ENCODE measurements around the gene GDPD3.

GDPD3 gene

GRCh38 chr16:30078744-30079143, 34.6 kb downstream of the GDPD3 start:
- no peak for DNase-seq (ENCODE audit: low read depth, low spot score)

GRCh38 chr16:30077656-30078055, 35.7 kb downstream of the GDPD3 start:
- no peak for DNase-seq (ENCODE audit: low read depth, low spot score)

DNA sequence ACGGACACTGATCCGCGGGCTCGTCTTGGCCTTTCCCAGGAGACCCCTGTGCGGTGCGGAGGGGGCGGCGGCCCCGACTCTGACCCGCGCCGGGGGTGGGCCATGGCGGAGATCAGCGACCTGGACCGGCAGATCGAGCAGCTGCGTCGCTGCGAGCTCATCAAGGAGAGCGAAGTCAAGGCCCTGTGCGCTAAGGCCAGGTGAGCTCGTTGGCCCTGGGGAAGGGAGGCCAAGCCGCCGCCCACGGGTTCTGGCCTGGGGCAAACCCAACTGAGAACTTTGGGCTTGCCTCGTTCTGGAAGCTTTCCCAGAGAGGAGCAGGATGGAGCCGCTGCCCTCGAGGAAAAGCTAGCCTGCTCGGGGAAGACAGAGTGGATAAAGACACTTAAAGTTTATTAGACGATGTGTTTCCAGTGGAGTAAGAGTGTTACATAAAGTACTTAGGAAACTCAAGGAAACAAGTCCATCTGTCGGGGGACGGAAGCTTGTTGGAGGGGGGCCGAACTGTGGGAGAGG, 37.0 kb downstream of the GDPD3 start:
- no peak for DNase-seq (ENCODE audit: low read depth, low spot score)

DNA sequence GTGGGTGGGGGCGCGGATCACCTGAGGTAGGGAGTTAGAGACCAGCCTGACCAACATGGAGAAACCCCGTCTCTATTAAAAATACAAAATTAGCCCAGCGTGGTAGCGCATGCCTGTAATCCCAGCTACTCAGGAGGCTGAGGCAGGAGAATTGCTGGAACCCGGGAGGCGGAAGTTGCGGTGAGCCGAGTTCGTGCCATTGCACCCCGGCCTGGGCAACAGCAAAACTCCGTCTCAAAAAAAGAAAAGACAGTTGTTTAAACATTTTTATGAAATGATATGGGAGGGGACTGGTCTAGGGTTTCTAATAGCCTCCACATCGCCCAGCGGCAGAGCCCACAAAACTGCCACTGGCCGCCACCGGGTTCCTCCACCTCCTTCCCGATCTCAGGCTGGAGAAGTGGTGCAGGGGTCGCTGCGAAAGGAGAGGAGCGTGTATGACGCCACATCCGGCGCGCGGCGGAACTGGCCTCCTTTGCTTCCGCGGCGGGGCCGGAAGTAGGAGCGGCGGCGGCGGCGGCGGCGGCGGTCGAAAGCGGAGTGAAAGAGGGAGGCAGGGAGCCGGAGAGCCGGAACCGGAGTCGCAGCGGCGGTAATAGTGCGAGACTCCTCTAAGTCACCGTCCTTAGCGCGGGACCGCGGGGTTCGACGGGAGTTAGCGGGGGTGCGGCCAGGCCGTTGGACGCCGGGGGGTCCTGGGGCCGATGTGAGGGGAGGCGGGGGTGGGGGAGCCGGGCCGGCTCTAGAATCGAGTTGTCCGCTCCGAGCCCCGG, 37.6 kb downstream of the GDPD3 start, which contains the start of gene PPP4C:
PPP4C (plus strand) TSS at position 492 of the 773 bp plus-strand sequence. CDS start 384 bp downstream, outside the sequence.
- peak; percentile 93 for DNase-seq (ENCODE audit: low read depth, low spot score)

DNA sequence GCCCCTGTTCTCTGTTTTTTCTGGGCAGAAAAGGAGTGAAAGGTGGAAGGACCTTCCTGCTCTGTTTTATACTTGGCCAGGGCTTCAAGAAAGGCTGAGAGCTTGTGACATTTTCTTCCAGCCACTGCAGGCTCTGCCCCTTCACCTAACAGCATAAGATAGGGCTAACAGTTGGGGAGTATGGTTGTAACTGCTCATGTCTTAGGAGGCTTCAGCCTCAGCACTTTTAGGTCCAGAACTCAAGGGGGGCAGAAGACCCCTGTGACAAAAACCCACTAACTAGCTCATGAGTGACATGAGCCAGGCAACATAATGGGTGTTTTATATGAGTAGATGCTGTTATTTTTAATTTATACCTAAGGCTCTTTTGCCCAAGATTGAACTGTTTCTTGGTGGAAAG, 42.8 kb downstream of the GDPD3 start:
- DNase-seq (ENCODE audit: low read depth, low spot score) = no peak

- DNase-seq (ENCODE audit: low read depth, low spot score) = peak; percentile 52
These were observed 43.5 kb downstream of the GDPD3 start for GRCh38 chr16:30069611-30070462.

- DNase-seq (ENCODE audit: low read depth, low spot score) = no peak
These were observed 44.4 kb downstream of the GDPD3 start for GRCh38 chr16:30068750-30069610.

GRCh38 chr16:30068333-30068732, 45.0 kb downstream of the GDPD3 start:
- DNase-seq (ENCODE audit: low read depth, low spot score) = no peak

DNA sequence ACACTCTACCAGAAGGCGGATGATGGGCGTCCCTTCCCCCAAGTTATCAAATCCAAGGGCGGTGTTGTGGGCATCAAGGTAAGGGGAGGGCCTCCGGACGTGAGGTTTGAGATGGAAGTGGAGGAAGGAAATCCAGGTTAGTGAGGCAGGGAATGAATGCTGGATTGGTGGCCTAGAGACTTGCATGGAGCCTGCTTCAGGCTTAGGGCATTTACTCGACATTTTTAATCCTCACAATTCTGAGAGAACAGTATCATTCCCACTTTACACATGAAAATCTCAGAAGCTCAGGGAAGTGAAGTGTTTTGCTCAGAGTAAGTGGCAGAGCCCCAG, 45.8 kb downstream of the GDPD3 start:
- DNase-seq (ENCODE audit: low read depth, low spot score) = no peak

DNA sequence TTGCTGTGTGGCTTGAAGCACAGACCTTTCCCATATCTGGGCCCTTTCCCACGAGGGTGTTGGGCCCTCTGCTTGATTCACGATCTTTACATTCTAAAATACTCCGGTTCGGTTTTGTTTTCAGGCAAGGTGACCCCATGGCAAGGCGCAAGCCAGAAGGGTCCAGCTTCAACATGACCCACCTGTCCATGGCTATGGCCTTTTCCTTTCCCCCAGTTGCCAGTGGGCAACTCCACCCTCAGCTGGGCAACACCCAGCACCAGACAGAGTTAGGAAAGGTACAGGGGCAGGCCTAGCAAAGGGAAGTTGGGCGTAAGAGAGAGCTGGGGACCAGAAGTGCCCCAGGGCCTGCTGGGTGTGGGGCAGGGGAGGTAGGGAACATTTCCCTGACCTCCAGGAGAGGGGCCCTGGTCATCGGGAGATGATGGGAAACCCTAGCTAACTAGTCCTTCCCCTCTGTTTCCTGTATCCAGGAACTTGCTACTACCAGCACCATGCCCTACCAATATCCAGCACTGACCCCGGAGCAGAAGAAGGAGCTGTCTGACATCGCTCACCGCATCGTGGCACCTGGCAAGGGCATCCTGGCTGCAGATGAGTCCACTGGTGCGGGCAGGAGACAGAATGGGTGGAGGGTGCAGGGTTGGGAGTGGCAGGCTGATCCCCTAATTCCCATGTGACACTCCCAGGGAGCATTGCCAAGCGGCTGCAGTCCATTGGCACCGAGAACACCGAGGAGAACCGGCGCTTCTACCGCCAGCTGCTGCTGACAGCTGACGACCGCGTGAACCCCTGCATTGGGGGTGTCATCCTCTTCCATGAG, 46.4 kb downstream of the GDPD3 start:
- DNase-seq (ENCODE audit: low read depth, low spot score) = no peak

DNA sequence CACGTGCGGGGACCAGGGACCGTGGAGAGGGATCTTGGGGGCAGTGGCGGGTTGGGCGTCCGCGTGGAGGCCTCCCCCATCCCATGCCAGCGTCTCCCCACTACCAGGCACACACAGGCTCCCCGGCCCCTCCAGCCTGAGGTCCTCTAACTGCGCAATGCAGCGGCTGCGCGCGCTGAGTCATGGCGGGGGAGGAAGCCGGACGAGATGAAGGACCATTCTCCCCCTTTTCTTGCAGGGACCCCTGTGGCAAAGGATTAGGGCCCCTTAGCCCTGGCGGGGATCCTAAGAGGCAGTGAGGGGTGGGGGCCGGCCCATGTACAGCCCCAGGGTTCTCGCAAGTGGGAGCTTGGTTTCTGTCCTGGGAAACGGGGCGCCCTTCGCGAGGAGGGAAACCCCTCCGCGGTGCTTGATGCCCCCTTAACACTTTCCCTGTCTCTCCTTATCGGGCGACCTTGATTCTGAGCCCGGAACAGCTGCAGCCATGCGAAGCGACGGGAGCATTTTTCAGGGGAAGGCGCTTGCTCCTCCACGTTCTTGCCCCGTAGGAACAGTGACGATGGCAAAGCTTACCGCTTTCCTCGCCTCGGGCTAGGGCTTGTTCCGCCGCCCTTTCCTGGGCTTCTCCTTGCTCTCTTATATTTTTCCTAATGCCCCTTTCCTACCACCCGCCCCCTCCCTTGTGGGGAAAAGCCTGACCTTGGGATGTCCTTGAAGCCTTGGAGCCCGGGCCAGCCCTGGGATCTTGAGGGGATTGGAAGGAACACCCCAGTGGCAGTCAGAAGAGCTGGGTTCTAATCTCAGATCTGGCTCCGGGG, 47.2 kb downstream of the GDPD3 start:
- DNase-seq (ENCODE audit: low read depth, low spot score) = no peak

GRCh38 chr16:30065102-30065942, 48.0 kb downstream of the GDPD3 start, which contains the start of gene ALDOA:
ALDOA (plus strand) TSS chr16:30065760; CDS start chr16:30066898, 1,138 bp downstream.
- DNase-seq (ENCODE audit: low read depth, low spot score) = peak; percentile 98

DNA sequence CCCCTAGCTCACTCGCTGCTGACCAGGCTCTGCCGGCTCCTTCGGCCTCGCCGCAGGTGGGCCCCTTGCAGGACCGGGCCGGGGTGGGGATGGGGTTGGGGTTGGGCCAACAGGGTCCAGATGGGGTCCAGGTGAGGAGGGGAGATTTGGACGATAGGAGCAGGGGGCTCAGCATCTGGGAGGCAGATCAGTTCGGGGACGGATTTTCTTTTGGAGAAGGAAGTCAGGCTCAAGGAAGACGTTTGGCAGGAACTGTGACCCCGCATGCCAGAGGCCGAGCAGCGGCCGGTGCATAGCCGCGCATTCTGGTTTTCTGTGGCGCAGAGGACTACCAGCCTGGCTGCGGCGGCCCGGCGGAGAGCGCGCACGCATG, 48.6 kb downstream of the GDPD3 start:
- no peak for DNase-seq (ENCODE audit: low read depth, low spot score)

- peak; percentile 68 for DNase-seq (ENCODE audit: low read depth, low spot score)
These were observed 49.2 kb downstream of the GDPD3 start for GRCh38 chr16:30063893-30064728.

GRCh38 chr16:30063278-30063892, 50.0 kb downstream of the GDPD3 start:
- DNase-seq (ENCODE audit: low read depth, low spot score) = no peak

- peak; percentile 69 for DNase-seq (ENCODE audit: low read depth, low spot score)
These were observed 52.3 kb downstream of the GDPD3 start for GRCh38 chr16:30060836-30061554.

- DNase-seq (ENCODE audit: low read depth, low spot score) = no peak
These were observed 53.0 kb downstream of the GDPD3 start for GRCh38 chr16:30060346-30060745.
